H9 (cell line): Measurements from ENCODE around the gene PTPRN2. TPM values are rescaled to one million over a fixed set of nuclear protein-coding genes. Genes with fewer than 3 reads are reported as not detected.

ENCODE experiments used
- DNase-seq: peaks from one replicate; pipeline ENCODE4 v3.0.0-alpha.2; 2017
- H2AFZ ChIP-seq: one replicate; pipeline ENCODE4 v1.6.1; 2013; ENCODE audit warnings: mild to moderate bottlenecking, low read length, control low read depth, moderate library complexity
- H2AK5ac ChIP-seq: 2 replicates; pipeline ENCODE4 v1.6.1; 2013; ENCODE audit warnings: low read length, control low read depth, mixed read lengths; ENCODE audit not compliant: insufficient read length
- H2BK120ac ChIP-seq: one replicate; pipeline ENCODE4 v1.6.1; 2013; ENCODE audit warnings: low read depth, mild to moderate bottlenecking, low read length, control low read depth, inconsistent platforms; ENCODE audit not compliant: poor library complexity, severe bottlenecking
- H2BK12ac ChIP-seq: 2 replicates; pipeline ENCODE4 v1.6.1; 2013; ENCODE audit warnings: low read length, control low read depth, mixed read lengths, low read depth; ENCODE audit not compliant: insufficient read length
- H2BK15ac ChIP-seq: 2 replicates; pipeline ENCODE4 v1.6.1; 2013; ENCODE audit warnings: low read depth, low read length, control low read depth
- H2BK20ac ChIP-seq: one replicate; pipeline ENCODE4 v1.6.1; 2013; ENCODE audit warnings: low read depth, mild to moderate bottlenecking, low read length, control low read depth, inconsistent platforms; ENCODE audit not compliant: poor library complexity, severe bottlenecking
- H2BK5ac ChIP-seq: 2 replicates; pipeline ENCODE4 v1.6.1; 2013; ENCODE audit warnings: low read length, control low read depth, mixed read lengths; ENCODE audit not compliant: insufficient read length
- H3K14ac ChIP-seq: 2 replicates; pipeline ENCODE4 v1.6.1; 2013; ENCODE audit warnings: low read length, control low read depth; ENCODE audit not compliant: insufficient read depth
- H3K18ac ChIP-seq: 2 replicates; pipeline ENCODE4 v1.6.1; 2013; ENCODE audit warnings: low read depth, mild to moderate bottlenecking, mixed read lengths, low read length, control low read depth; ENCODE audit not compliant: insufficient read length
- H3K23ac ChIP-seq: 2 replicates; pipeline ENCODE4 v1.6.1; 2013; ENCODE audit warnings: low read length, control low read depth, mixed read lengths, low read depth; ENCODE audit not compliant: insufficient read length
- H3K23me2 ChIP-seq: 2 replicates; pipeline ENCODE4 v1.6.1; 2013; ENCODE audit warnings: low read depth, mild to moderate bottlenecking, mixed read lengths, low read length, control low read depth; ENCODE audit not compliant: insufficient read length, poor library complexity, severe bottlenecking
- H3K27ac ChIP-seq: 2 replicates; pipeline ENCODE4 v1.5.1; 2013; ENCODE audit warnings: low read length, control low read depth, mixed read lengths, low read depth; ENCODE audit not compliant: insufficient read length
- H3K27me3 ChIP-seq: 2 replicates; pipeline ENCODE4 v1.6.1; 2013; ENCODE audit warnings: low read length, control low read depth, inconsistent platforms; ENCODE audit not compliant: insufficient read depth
- H3K4ac ChIP-seq: 2 replicates; pipeline ENCODE4 v1.6.1; 2013; ENCODE audit warnings: low read depth, mild to moderate bottlenecking, control low read depth, inconsistent platforms, low read length, moderate library complexity
- H3K4me1 ChIP-seq: 2 replicates; pipeline ENCODE4 v1.6.1; 2013; ENCODE audit warnings: low read length, control low read depth, inconsistent platforms; ENCODE audit not compliant: insufficient read depth
- H3K4me2 ChIP-seq: 2 replicates; pipeline ENCODE4 v1.6.1; 2013; ENCODE audit warnings: low read length, control low read depth, mixed read lengths; ENCODE audit not compliant: insufficient read length, insufficient read depth
- H3K56ac ChIP-seq: 2 replicates; pipeline ENCODE4 v1.6.1; 2013; ENCODE audit warnings: low read depth, mild to moderate bottlenecking, mixed read lengths, low read length, control low read depth; ENCODE audit not compliant: insufficient read length
- H3K79me1 ChIP-seq: 2 replicates; pipeline ENCODE4 v1.6.1; 2013; ENCODE audit warnings: low read depth, mild to moderate bottlenecking, moderate library complexity, low read length, control low read depth, inconsistent platforms; ENCODE audit not compliant: insufficient read depth, poor library complexity, severe bottlenecking
- H3K79me2 ChIP-seq: 2 replicates; pipeline ENCODE4 v1.6.1; 2013; ENCODE audit warnings: low read length, control low read depth, inconsistent platforms; ENCODE audit not compliant: insufficient read depth
- H3K9ac ChIP-seq: 2 replicates; pipeline ENCODE4 v1.6.1; 2013; ENCODE audit warnings: low read length, control low read depth, mixed read lengths; ENCODE audit not compliant: insufficient read length; ENCODE audit errors: extremely low read depth
- H3K9me3 ChIP-seq: one replicate; pipeline ENCODE4 v1.6.1; 2013; ENCODE audit warnings: low read depth, low read length, inconsistent platforms; ENCODE audit not compliant: control insufficient read depth
- H3T11ph ChIP-seq: one replicate; pipeline ENCODE4 v1.6.1; 2013; ENCODE audit warnings: mild to moderate bottlenecking, low read length, control low read depth, inconsistent platforms
- H4K20me1 ChIP-seq: one replicate; pipeline ENCODE4 v1.6.1; 2013; ENCODE audit not compliant: control insufficient read depth, insufficient read length, insufficient read depth
- H4K5ac ChIP-seq: 2 replicates; pipeline ENCODE4 v1.6.1; 2013; ENCODE audit warnings: low read depth, mild to moderate bottlenecking, mixed read lengths, low read length, control low read depth; ENCODE audit not compliant: insufficient read length
- H4K8ac ChIP-seq: replicated peaks from 2 replicates; pipeline ENCODE4 v1.6.1; 2013; ENCODE audit warnings: low read length, control low read depth, mixed read lengths, low read depth; ENCODE audit not compliant: insufficient read length
- H4K91ac ChIP-seq: 2 replicates; pipeline ENCODE4 v1.6.1; 2013; ENCODE audit warnings: low read depth, mild to moderate bottlenecking, moderate library complexity, mixed read lengths, low read length, control low read depth; ENCODE audit not compliant: insufficient read length
- H3K27ac Mint-ChIP-seq, 3 experiments: 2 replicates in 2 of 3; 3 replicates in 1 of 3; pipeline ENCODE4 v1.8.0; 2020 to 2021; ENCODE audit warnings: mixed read lengths in 3 of 3, mild to moderate bottlenecking in 1 of 3, moderate library complexity in 1 of 3
- H3K27me3 Mint-ChIP-seq: 2 replicates; pipeline ENCODE4 v1.8.0; 2021; ENCODE audit warnings: low read depth, mild to moderate bottlenecking, moderate library complexity, mixed read lengths
- H3K36me3 Mint-ChIP-seq, 3 experiments: 2 replicates in 2 of 3; 3 replicates in 1 of 3; pipeline ENCODE4 v1.8.0; 2020 to 2021; ENCODE audit warnings: low read depth in 3 of 3, mixed read lengths in 3 of 3; ENCODE audit not compliant: insufficient read depth in 1 of 3
- H3K4me1 Mint-ChIP-seq, 2 experiments: 2 replicates each; pipeline ENCODE4 v1.8.0; 2020; ENCODE audit warnings: mixed read lengths in 2 of 2
- H3K4me3 Mint-ChIP-seq, 2 experiments: 2 replicates in 1 of 2; 3 replicates in 1 of 2; pipeline ENCODE4 v1.8.0; 2020 to 2021; ENCODE audit warnings: mild to moderate bottlenecking in 2 of 2, mixed read lengths in 2 of 2, moderate library complexity in 1 of 2
- H3K9me3 Mint-ChIP-seq, 2 experiments: 2 replicates in 1 of 2; 3 replicates in 1 of 2; pipeline ENCODE4 v1.8.0; 2020; ENCODE audit warnings: mild to moderate bottlenecking in 2 of 2, mixed read lengths in 2 of 2, moderate library complexity in 1 of 2
- WGBS: extraction: QIAGEN DNeasy Blood & Tissue Kit; methylation state at CpG from one replicate; pipeline ENCODE4 v1.1.7; 2013; ENCODE audit warnings: missing lambda C conversion rate, low lambda C conversion rate, mixed read lengths; ENCODE audit not compliant: insufficient read length; ENCODE audit errors: extremely low coverage; 5-methylcytosine and 5-hydroxymethylcytosine counted together
- total RNA-seq: library from RNA; stranded (reverse); gene quantifications from 2 replicates; pipeline ENCODE4 v1.2.1, GENCODE V29; 2021
- TF ChIP-seq, protein P1 (sequence below): fragments of 200-600 bp; sonication (generic); conservative IDR thresholded peaks from 3 replicates; pipeline ENCODE4 v1.8.0; 2021; ENCODE audit warnings: antibody characterized with exemption, mild to moderate bottlenecking

Gene PTPRN2
- total RNA-seq, 1 experiment from 2014 or later, result 5.2 TPM

DNA sequence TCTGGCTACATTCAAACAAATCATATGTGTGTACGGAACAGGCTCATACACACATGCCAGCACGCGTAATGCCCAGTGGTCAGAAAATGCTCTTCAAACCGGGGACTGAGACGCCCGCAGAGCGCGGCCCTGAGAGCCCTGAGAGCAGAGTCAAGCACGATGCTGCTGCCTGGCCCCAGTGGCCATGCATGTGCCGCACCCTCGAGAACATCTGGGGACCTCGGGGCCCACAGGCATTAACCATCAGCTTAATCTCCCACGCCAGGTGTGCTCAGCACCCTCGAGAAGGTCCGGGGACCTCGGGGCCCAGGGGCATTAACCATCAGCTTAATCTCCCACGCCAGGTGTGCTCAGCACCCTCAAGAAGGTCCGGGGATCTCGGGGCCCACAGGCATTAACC is 163.1 kb downstream of the PTPRN2 start:
- Histone ChIP-seq H2BK120ac (no peak overlapping the region), H3K79me2 (no peaks in the 10 kb centered on the region), H3K27ac (no peak overlapping the region), H3K9me3 (no peaks in the 10 kb centered on the region), H3K18ac (no peak overlapping the region), H3K14ac (no peak overlapping the region), H3K23me2 (no peaks in the 10 kb centered on the region), H3K56ac (no peak overlapping the region), H3K27me3 (no peaks in the 10 kb centered on the region), H2BK15ac (no peak overlapping the region), H4K91ac (no peak overlapping the region), H4K5ac (no peak overlapping the region), H2AFZ (no peak overlapping the region), H2AK5ac (no peak overlapping the region), H4K8ac (no peak overlapping the region), H3K4me1 (no peaks in the 10 kb centered on the region), H2BK20ac (no peak overlapping the region), H3K4me2 (no peak overlapping the region), H2BK12ac (no peak overlapping the region), H4K20me1 (no peaks in the 10 kb centered on the region), H2BK5ac (no peak overlapping the region), H3K4ac (no peak overlapping the region), H3K9ac (no peak overlapping the region), H3K79me1 (no peaks in the 10 kb centered on the region), H3T11ph (no peak overlapping the region), H3K23ac (no peak overlapping the region)
- DNase-seq, result no peak
- peaks cover 0 to 4% of the 10 kb centered on the region in 2 experiments; a peak in 1 of 4 replicates for H3K4me1 Mint-ChIP-seq
- H3K36me3 Mint-ChIP-seq, result peaks cover 0 to 7% (median 0%) of the 10 kb centered on the region in 3 experiments; a peak in 3 of 7 replicates
- no peak overlapping the region for H3K4me3 Mint-ChIP-seq
- TF ChIP-seq, protein P1, sequence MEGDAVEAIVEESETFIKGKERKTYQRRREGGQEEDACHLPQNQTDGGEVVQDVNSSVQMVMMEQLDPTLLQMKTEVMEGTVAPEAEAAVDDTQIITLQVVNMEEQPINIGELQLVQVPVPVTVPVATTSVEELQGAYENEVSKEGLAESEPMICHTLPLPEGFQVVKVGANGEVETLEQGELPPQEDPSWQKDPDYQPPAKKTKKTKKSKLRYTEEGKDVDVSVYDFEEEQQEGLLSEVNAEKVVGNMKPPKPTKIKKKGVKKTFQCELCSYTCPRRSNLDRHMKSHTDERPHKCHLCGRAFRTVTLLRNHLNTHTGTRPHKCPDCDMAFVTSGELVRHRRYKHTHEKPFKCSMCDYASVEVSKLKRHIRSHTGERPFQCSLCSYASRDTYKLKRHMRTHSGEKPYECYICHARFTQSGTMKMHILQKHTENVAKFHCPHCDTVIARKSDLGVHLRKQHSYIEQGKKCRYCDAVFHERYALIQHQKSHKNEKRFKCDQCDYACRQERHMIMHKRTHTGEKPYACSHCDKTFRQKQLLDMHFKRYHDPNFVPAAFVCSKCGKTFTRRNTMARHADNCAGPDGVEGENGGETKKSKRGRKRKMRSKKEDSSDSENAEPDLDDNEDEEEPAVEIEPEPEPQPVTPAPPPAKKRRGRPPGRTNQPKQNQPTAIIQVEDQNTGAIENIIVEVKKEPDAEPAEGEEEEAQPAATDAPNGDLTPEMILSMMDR, result no peak
- WGBS, result no CpG with 5 or more reads among the region's 19 CpGs
- H3K27ac Mint-ChIP-seq, result no peak overlapping the region; a peak in 1 of 7 replicates
- peaks cover 4% of the 10 kb centered on the region; the same call in 1 of the 2 replicates for H3K27me3 Mint-ChIP-seq
- peaks cover 0 to 5% of the 10 kb centered on the region in 2 experiments; a peak in 1 of 5 replicates for H3K9me3 Mint-ChIP-seq
